HepG2 (cell line): ENCODE measurements around the gene TRIM31. TPM values are rescaled to one million over a fixed set of nuclear protein-coding genes. Genes with fewer than 3 reads are reported as not detected.

ENCODE experiments used
- ATF7 ChIP-seq, 2 experiments: fragments of 450-650 bp in 1 of 2; sonication (generic) in 1 of 2; formaldehyde crosslinking in 1 of 2; IDR thresholded peaks; 2 replicates each; pipeline versions ENCODE4 v1.4.0 to v1.6.1; 2016 to 2020; ENCODE audit warnings: antibody characterized with exemption in 1 of 2, mild to moderate bottlenecking in 1 of 2, missing genetic modification reagents in 1 of 2
- GABPB1 ChIP-seq: IDR thresholded peaks from 2 replicates; pipeline ENCODE4 v1.6.1; 2016; ENCODE audit warnings: mild to moderate bottlenecking, missing genetic modification reagents, moderate library complexity, missing compliant biosample characterization
- HDAC6 ChIP-seq: fragments of 200-600 bp; sonication (generic); IDR thresholded peaks from 2 replicates; pipeline ENCODE4 v1.7.0; 2017; ENCODE audit warnings: mild to moderate bottlenecking, antibody characterized with exemption, low read length, low read depth
- ISX ChIP-seq: sonication (generic); formaldehyde crosslinking; conservative IDR thresholded peaks from 2 replicates; pipeline ENCODE4 v1.5.0; 2020; ENCODE audit warnings: missing genetic modification reagents
- JUN ChIP-seq: sonication (generic); formaldehyde crosslinking; IDR thresholded peaks from 2 replicates; pipeline ENCODE4 v1.4.0; 2020; ENCODE audit warnings: mild to moderate bottlenecking, missing genetic modification reagents
- KAT7 ChIP-seq: IDR thresholded peaks from 2 replicates; pipeline ENCODE4 v1.6.1; 2018; ENCODE audit warnings: borderline replicate concordance, missing compliant biosample characterization
- MXI1 ChIP-seq: IDR thresholded peaks from 3 replicates; pipeline ENCODE4 v1.6.1; 2012; ENCODE audit warnings: low read depth, low read length, inconsistent platforms, borderline replicate concordance
- RORA ChIP-seq: sonication (generic); formaldehyde crosslinking; IDR thresholded peaks from 2 replicates; pipeline ENCODE4 v1.5.0; 2020; ENCODE audit warnings: mild to moderate bottlenecking, missing genetic modification reagents, moderate library complexity
- SALL1 ChIP-seq: sonication (generic); formaldehyde crosslinking; IDR thresholded peaks from 2 replicates; pipeline ENCODE4 v1.8.0; 2022; ENCODE audit warnings: mild to moderate bottlenecking, missing genetic modification reagents
- SRY ChIP-seq: sonication (generic); formaldehyde crosslinking; IDR thresholded peaks from 2 replicates; pipeline ENCODE4 v1.8.0; 2022; ENCODE audit warnings: mild to moderate bottlenecking, missing genetic modification reagents
- TSC22D2 ChIP-seq: sonication (generic); formaldehyde crosslinking; IDR thresholded peaks from 2 replicates; pipeline ENCODE4 v1.5.1; 2020; ENCODE audit warnings: missing genetic modification reagents, mild to moderate bottlenecking, borderline replicate concordance
- ZFP62 ChIP-seq: sonication (generic); formaldehyde crosslinking; IDR thresholded peaks from 2 replicates; pipeline ENCODE4 v1.4.0; 2020; ENCODE audit warnings: missing genetic modification reagents
- ZNF142 ChIP-seq: sonication (generic); formaldehyde crosslinking; IDR thresholded peaks from 2 replicates; pipeline ENCODE4 v1.4.0; 2020; ENCODE audit warnings: missing genetic modification reagents
- ZNF230 ChIP-seq: sonication (generic); formaldehyde crosslinking; IDR thresholded peaks from 2 replicates; pipeline ENCODE4 v1.4.0; 2020; ENCODE audit warnings: mild to moderate bottlenecking, missing genetic modification reagents
- ZNF335 ChIP-seq: sonication (generic); formaldehyde crosslinking; IDR thresholded peaks from 2 replicates; pipeline ENCODE4 v1.4.0; 2020; ENCODE audit warnings: missing genetic modification reagents
- ZNF441 ChIP-seq: sonication (generic); formaldehyde crosslinking; IDR thresholded peaks from 2 replicates; pipeline ENCODE4 v1.7.0; 2021; ENCODE audit warnings: missing genetic modification reagents, borderline replicate concordance
- ZNF614 ChIP-seq: IDR thresholded peaks from 2 replicates; pipeline ENCODE4 v1.6.1; 2018; ENCODE audit warnings: missing biosample characterization, missing genetic modification reagents, inconsistent platforms, borderline replicate concordance
- polyA plus RNA-seq, 8 experiments: library from polyadenylated mRNA; depleted of rRNA in 3 of 8; stranded (reverse) in 7 of 8; unstranded in 1 of 8; fragments of >200 nt; fragmentation: Illumina TruSeq in 4 of 8; extraction: Trizol in 4 of 8; gene quantifications; 2 replicates each; pipeline versions ENCODE4 v1.2.1 to v1.2.3, GENCODE V29; 2011 to 2016; ENCODE audit warnings: low read depth in 4 of 8, missing spikeins in 1 of 8, mixed read lengths in 1 of 8; ENCODE audit not compliant: insufficient read depth in 1 of 8
- total RNA-seq, 5 experiments: library from RNA; depleted of rRNA; stranded (reverse); fragments of >200 nt; fragmentation: Illumina TruSeq; extraction: Trizol; gene quantifications; 2 replicates each; pipeline ENCODE4 v1.2.3, GENCODE V29; 2016; ENCODE audit warnings: low read depth in 1 of 5
- TF ChIP-seq, protein P1 (sequence below): IDR thresholded peaks from 2 replicates; pipeline ENCODE4 v1.6.1; 2012; ENCODE audit warnings: inconsistent platforms
- TF ChIP-seq, protein P2 (sequence below): sonication (generic); formaldehyde crosslinking; IDR thresholded peaks from 2 replicates; pipeline ENCODE4 v1.4.0; 2020; ENCODE audit warnings: mild to moderate bottlenecking, low read depth, missing genetic modification reagents
- TF ChIP-seq, protein P3 (sequence below): IDR thresholded peaks from 2 replicates; pipeline ENCODE4 v1.6.1; 2016; ENCODE audit warnings: missing compliant biosample characterization, missing genetic modification reagents, borderline replicate concordance

TRIM31 gene
- total and polyA plus RNA-seq, 2 of the 13 experiments (the other 11 are each of a cell fraction or from before 2014, with no cell fraction given), result 0.13 to 0.51 TPM

DNA sequence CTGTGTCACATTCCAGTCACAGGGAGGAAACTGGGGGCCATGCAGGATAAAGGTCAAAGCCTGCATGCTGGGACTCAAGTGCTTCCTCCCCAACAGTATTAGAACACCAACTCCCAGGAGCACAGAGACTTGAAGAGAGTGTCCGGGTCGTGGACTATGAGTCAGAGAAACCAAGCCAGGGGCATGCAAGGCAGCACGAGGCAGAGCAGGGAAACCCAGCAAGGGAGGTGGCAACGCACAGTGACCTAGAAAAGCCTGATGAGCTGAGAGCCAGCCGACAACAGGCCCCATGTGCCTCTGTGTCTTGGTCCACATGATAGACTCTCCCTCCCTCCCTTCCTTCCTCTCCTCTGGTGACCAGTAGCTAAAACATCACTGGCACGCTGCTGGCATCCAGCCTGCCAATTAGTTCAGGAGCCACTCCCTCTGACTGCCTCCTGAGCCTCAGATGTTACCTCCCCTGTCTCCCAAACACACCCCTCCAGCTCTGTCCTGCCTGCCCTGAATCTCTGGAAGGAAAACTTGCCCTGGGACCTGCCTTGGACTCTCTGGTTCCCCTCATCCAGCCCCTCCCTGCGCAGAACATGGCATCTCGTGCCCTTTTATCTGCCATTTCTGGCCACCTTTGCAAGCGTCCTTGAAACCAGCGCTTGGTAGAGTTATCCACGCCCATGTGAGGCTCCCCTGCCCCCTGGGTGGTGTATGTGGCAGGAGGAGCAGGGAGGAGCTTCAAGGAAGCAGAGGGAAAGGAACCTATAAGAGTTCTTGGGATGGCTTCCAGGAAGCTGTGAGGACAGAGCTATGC lies 21.1 kb downstream of the TRIM31 start (continued):
- TF ChIP-seq ATF7 (IDR thresholded peaks at IDR 0.05) (no peak), ATF7 (CRISPR knock-in tag; IDR thresholded peaks at IDR 0.05) (peak; percentile 68; the same call in 1 of the 2 replicates), ZNF335 (CRISPR knock-in tag) (peak; percentile 60; the same call in 1 of the 2 replicates), TSC22D2 (no peak), RORA (CRISPR knock-in tag) (no peak), ZFP62 (CRISPR knock-in tag) (no peak), HDAC6 (no peak), ZNF614 (peak; percentile 15; the same call in 1 of the 2 replicates), SALL1 (CRISPR knock-in tag) (peak; percentile 32; the same call in 1 of the 2 replicates), ZNF230 (0 out of 2 replicates have a peak, but pooled peaks have one; percentile 28), GABPB1 (0 out of 2 replicates have a peak, but pooled peaks have one; percentile 31), ZNF142 (CRISPR knock-in tag) (no peak), ZNF441 (peak; percentile 45; the same call in 1 of the 2 replicates), MXI1 (peak; percentile 47; the same call in 1 of the 3 replicates), ISX (CRISPR knock-in tag) (no peak), SRY (CRISPR knock-in tag) (no peak), KAT7 (no peak), JUN (CRISPR knock-in tag) (0 out of 2 replicates have a peak, but pooled peaks have one; percentile 35)
- TF ChIP-seq, protein P1, sequence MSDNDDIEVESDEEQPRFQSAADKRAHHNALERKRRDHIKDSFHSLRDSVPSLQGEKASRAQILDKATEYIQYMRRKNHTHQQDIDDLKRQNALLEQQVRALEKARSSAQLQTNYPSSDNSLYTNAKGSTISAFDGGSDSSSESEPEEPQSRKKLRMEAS, result peak; percentile 66; the same call in 1 of the 2 replicates
- TF ChIP-seq, protein P2, sequence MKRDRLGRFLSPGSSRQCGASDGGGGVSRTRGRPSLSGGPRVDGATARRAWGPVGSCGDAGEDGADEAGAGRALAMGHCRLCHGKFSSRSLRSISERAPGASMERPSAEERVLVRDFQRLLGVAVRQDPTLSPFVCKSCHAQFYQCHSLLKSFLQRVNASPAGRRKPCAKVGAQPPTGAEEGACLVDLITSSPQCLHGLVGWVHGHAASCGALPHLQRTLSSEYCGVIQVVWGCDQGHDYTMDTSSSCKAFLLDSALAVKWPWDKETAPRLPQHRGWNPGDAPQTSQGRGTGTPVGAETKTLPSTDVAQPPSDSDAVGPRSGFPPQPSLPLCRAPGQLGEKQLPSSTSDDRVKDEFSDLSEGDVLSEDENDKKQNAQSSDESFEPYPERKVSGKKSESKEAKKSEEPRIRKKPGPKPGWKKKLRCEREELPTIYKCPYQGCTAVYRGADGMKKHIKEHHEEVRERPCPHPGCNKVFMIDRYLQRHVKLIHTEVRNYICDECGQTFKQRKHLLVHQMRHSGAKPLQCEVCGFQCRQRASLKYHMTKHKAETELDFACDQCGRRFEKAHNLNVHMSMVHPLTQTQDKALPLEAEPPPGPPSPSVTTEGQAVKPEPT (CRISPR knock-in tag), result 0 out of 2 replicates have a peak, but pooled peaks have one; percentile 80
- TF ChIP-seq, protein P3, sequence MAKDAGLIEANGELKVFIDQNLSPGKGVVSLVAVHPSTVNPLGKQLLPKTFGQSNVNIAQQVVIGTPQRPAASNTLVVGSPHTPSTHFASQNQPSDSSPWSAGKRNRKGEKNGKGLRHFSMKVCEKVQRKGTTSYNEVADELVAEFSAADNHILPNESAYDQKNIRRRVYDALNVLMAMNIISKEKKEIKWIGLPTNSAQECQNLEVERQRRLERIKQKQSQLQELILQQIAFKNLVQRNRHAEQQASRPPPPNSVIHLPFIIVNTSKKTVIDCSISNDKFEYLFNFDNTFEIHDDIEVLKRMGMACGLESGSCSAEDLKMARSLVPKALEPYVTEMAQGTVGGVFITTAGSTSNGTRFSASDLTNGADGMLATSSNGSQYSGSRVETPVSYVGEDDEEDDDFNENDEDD, result no peak
